ENCODE data around the gene DCUN1D2. TPM values are rescaled to one million over a fixed set of nuclear protein-coding genes. Genes with fewer than 3 reads are reported as not detected.
A peak's percentile ranks its signal among the peaks of the same experiment; 100 is the strongest.

The DCUN1D2 gene
- total and polyA plus RNA-seq, 10 donors = 6.3 to 33.1 (median 24.4) TPM

- Histone ChIP-seq H3K27me3 (replicated peaks in 1 of 7) (no peaks in the 10 kb centered on the region), H3K36me3 (peaks cover 0 to 97% (median 33%) of the 10 kb centered on the region in 6 donors), H3K4me1 (no peaks in the 10 kb centered on the region), H3K9me3 (no peaks in the 10 kb centered on the region), H3K27ac (no peak overlapping the region), H3K4me3 (no peak overlapping the region)
- intact Hi-C loops (cut with DNase I; ENCODE audit: low total_unique reads) = no loop called here
- DNase-seq = peak; percentile 19
- no peak for TF ChIP-seq POLR2AphosphoS5 (IDR thresholded peaks at IDR 0.05)
- no peak for TF ChIP-seq POLR2A (IDR thresholded peaks at IDR 0.05)
- WGBS, 5 donors = 93 to 98% (median 96%) methylated on average over 13 of the region's 13 CpGs
Observed at GRCh38 chr13:113535381-113535781, 44.9 kb upstream of the DCUN1D2 start.

- no peak for TF ChIP-seq CTCF (IDR thresholded peaks at IDR 0.05 in 8 of 11, conservative IDR thresholded peaks at IDR 0.05 in 3 of 11)
- no peak for TF ChIP-seq POLR2AphosphoS5 (IDR thresholded peaks at IDR 0.05)
- no peak for TF ChIP-seq POLR2A (IDR thresholded peaks at IDR 0.05)
- H3K36me3 ChIP-seq = peaks cover 0 to 97% (median 28%) of the 10 kb centered on the region in 6 donors
- no peaks in the 10 kb centered on the region for H3K27me3 ChIP-seq (replicated peaks in 1 of 7)
- no peaks in the 10 kb centered on the region for H3K9me3 ChIP-seq
- intact Hi-C loops (cut with DNase I; ENCODE audit: low total_unique reads) = no loop called here
- peaks cover 0 to 5% (median 0%) of the 10 kb centered on the region in 6 donors for H3K4me1 ChIP-seq
- no peak overlapping the region for H3K4me3 ChIP-seq
- H3K27ac ChIP-seq = no peak overlapping the region
- peak; percentile 29 for DNase-seq
- WGBS, 5 donors = 95 to 97% (median 96%) methylated on average over 12 of the region's 12 CpGs
Observed at GRCh38 chr13:113534236-113534860, 43.8 kb upstream of the DCUN1D2 start.

- H3K36me3 ChIP-seq = peaks cover 0 to 97% (median 28%) of the 10 kb centered on the region in 6 donors
Observed at GRCh38 chr13:113533161-113533840, 42.8 kb upstream of the DCUN1D2 start.

GRCh38 chr13:113532156-113532806, 41.8 kb upstream of the DCUN1D2 start:
- Histone ChIP-seq H3K36me3 (peaks cover 0 to 96% (median 28%) of the 10 kb centered on the region in 6 donors), H3K27ac (no peak overlapping the region), H3K4me1 (peaks cover 0 to 20% (median 3%) of the 10 kb centered on the region in 6 donors), H3K4me3 (no peak overlapping the region), H3K27me3 (replicated peaks in 1 of 7) (no peaks in the 10 kb centered on the region), H3K9me3 (no peaks in the 10 kb centered on the region)
- no peak for TF ChIP-seq POLR2A (IDR thresholded peaks at IDR 0.05)
- no peak for TF ChIP-seq POLR2AphosphoS5 (IDR thresholded peaks at IDR 0.05)
- TF ChIP-seq CTCF (IDR thresholded peaks at IDR 0.05 in 8 of 11, conservative IDR thresholded peaks at IDR 0.05 in 3 of 11) = no peak
- WGBS, 5 donors = 75 to 94% (median 88%) methylated on average over 10 to 16 of the region's 16 CpGs
- DNase-seq = peak; percentile 42
- intact Hi-C loops (cut with DNase I; ENCODE audit: low total_unique reads) = no loop called here

More at GRCh38 chr13:113533161-113533840, 42.8 kb upstream of the DCUN1D2 start:
- no peaks in the 10 kb centered on the region for H3K27me3 ChIP-seq (replicated peaks in 1 of 7)
- H3K27ac ChIP-seq = no peak overlapping the region
- 83 to 93% (median 90%) methylated on average over 24 of the region's 24 CpGs for WGBS, 5 donors
- H3K9me3 ChIP-seq = no peaks in the 10 kb centered on the region
- TF ChIP-seq POLR2A (IDR thresholded peaks at IDR 0.05) (no peak), POLR2AphosphoS5 (IDR thresholded peaks at IDR 0.05) (no peak), CTCF (IDR thresholded peaks at IDR 0.05 in 8 of 11, conservative IDR thresholded peaks at IDR 0.05 in 3 of 11) (no peak)
- peaks cover 0 to 10% (median 1%) of the 10 kb centered on the region in 6 donors for H3K4me1 ChIP-seq
- intact Hi-C loops (cut with DNase I; ENCODE audit: low total_unique reads) = no loop called here
- no peak overlapping the region for H3K4me3 ChIP-seq
- DNase-seq = peak; percentile 45

All from spleen (tissue), 11 donors.